Stomach (tissue), 4 donors: Measurements from ENCODE around the gene TEKT2.

Experiments
- EP300 ChIP-seq: sonication (generic); formaldehyde crosslinking; IDR thresholded peaks from one replicate; pipeline ENCODE4 v1.6.1; 2017; ENCODE audit warnings: antibody characterized with exemption
- POLR2A ChIP-seq, 4 donors: fragments of 450-650 bp; IDR thresholded peaks; one replicate each; pipeline ENCODE4 v1.6.1; 2016; ENCODE audit warnings: antibody characterized with exemption in 4 of 4, control low read depth in 2 of 4, mild to moderate bottlenecking in 1 of 4, moderate library complexity in 1 of 4
- TF ChIP-seq, protein P1 (sequence below), 7 experiments: fragments of 450-650 bp in 4 of 7; fragments of 200-600 bp in 3 of 7; sonication (generic) in 3 of 7; IDR thresholded peaks; one replicate each; pipeline ENCODE4 v1.5.1; 2016 to 2019; ENCODE audit warnings: antibody characterized with exemption in 7 of 7, control low read depth in 2 of 7, mild to moderate bottlenecking in 1 of 7

- TF ChIP-seq, protein P1, sequence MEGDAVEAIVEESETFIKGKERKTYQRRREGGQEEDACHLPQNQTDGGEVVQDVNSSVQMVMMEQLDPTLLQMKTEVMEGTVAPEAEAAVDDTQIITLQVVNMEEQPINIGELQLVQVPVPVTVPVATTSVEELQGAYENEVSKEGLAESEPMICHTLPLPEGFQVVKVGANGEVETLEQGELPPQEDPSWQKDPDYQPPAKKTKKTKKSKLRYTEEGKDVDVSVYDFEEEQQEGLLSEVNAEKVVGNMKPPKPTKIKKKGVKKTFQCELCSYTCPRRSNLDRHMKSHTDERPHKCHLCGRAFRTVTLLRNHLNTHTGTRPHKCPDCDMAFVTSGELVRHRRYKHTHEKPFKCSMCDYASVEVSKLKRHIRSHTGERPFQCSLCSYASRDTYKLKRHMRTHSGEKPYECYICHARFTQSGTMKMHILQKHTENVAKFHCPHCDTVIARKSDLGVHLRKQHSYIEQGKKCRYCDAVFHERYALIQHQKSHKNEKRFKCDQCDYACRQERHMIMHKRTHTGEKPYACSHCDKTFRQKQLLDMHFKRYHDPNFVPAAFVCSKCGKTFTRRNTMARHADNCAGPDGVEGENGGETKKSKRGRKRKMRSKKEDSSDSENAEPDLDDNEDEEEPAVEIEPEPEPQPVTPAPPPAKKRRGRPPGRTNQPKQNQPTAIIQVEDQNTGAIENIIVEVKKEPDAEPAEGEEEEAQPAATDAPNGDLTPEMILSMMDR (IDR thresholded peaks at IDR 0.05) = no peak
- TF ChIP-seq POLR2A (IDR thresholded peaks at IDR 0.05) = no peak
- TF ChIP-seq EP300 = no peak
Measured at GRCh38 chr1:36126005-36126716, 42.3 kb downstream of the TEKT2 start.
